Vein endothelial cell (primary cell): ENCODE measurements around the gene ZNF408. TPM values are rescaled to one million over a fixed set of nuclear protein-coding genes. Genes with fewer than 3 reads are reported as not detected.

ENCODE experiments used
- small RNA-seq: library from RNA; depleted of rRNA; stranded (forward); fragments of <200 nt; gene quantifications from one replicate; pipeline ENCODE3, GENCODE V24; 2012
- total RNA-seq: library from RNA; depleted of rRNA; stranded (reverse); fragments of >200 nt; gene quantifications from 2 replicates; pipeline ENCODE4 v1.2.3, GENCODE V29; 2012

ZNF408 gene
- total RNA-seq = 11.9 and 17.0 TPM in 2 replicates

DNA sequence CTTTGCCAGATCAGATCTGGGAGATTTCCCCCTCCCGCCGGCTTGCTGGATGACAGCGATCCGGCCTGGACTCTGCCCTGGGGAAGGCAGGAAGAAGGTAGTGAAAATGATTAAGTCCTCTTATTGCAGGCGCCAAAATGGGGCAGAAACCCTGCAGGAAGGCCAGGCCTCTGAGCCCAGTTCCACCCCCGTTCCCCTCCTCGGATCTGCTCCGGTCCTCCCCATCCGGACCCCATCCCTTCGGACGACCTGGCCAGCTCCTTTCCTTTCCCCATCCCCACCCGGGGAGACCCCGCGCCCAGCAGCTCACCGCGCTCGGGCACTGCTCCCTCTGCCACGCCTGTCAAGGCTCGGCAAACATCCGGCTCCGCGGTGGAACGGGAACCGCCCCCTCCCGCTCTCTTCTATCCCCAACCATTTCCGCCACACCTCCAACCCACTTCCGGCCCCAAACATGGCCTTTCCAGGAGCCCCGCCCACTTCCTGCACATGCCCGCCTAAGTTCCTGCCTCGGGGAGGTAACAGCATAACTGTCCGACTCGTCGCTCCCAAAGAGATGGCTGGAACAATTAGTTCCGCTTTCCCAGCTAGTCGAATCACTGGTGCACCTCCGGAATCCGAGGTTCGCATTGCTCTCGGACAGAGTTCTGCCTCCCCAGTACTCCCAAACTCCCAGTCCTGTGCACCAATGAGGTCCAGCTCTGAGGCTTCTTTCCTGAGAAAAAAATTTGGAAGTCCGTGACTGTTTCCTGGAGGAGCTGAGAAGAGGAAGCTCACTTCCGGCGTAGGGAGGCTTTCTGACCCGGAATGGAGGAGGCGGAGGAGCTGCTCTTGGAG lies at the start of gene ZNF408, which contains the start of gene ARHGAP1:
TSS of gene ZNF408 (plus strand) at position 791 of the 837 bp plus-strand sequence. CDS start at position 808, 17 bp downstream.
TSS of gene ARHGAP1 (minus strand) at position 379 of the 837 bp plus-strand sequence. CDS start 4,512 bp downstream, outside the sequence.

DNA sequence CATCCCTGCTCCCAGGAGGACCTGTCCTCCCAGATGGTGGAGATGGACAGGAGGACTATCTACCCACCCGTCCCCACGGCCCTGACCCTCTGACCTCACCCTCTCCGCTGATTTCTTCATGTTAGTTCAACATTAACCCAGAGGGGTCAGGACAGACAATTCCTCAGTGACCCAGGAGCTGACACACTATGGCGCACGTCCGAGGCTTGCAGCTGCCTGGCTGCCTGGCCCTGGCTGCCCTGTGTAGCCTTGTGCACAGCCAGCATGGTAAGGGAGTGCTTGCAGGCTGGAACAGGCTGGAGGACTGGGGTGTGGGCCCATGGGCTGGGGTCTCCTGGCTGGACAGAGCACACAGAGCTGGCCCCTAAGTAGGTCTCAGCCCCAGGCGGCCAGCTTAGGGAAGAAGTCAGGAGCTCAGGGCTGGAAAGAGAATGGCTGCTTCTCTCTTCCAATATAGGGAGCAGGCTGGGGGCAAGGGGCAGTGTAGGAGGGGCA lies 18.3 kb downstream of the ZNF408 start, which contains the start of gene F2:
TSS of gene F2 (plus strand) at position 166 of the 495 bp plus-strand sequence. CDS start at position 189, 23 bp downstream.

Small RNA genes lying within 50 kb of the gene (small RNA-seq; reads per million reads assigned to genes)
- gene MIR5582 = 3.0 reads per million, percentile 87 among the genes with 10 or more reads in this experiment

Other genes with a start within 250 kb of the ZNF408 start
- gene AMBRA1, start 107.0 kb upstream of the ZNF408 start, total RNA-seq = 27.5 and 31.7 TPM in 2 replicates
- gene HARBI1, start 83.8 kb upstream of the ZNF408 start, total RNA-seq = 4.2 and 5.3 TPM in 2 replicates
- gene ATG13, start 83.5 kb upstream of the ZNF408 start, total RNA-seq = 47.1 and 50.6 TPM in 2 replicates
- gene ARHGAP1, start 412 bp upstream of the ZNF408 start, total RNA-seq = 36.3 and 40.6 TPM in 2 replicates
- gene F2, start 18.2 kb downstream of the ZNF408 start, total RNA-seq = not detected in 2 replicates
- gene CKAP5, start 145.2 kb downstream of the ZNF408 start, total RNA-seq = 61.4 and 72.6 TPM in 2 replicates
- gene LRP4, start 217.5 kb downstream of the ZNF408 start, total RNA-seq = 1.4 and 2.0 TPM in 2 replicates
- 23.4 and 27.4 TPM in 2 replicates for gene CSTPP1, start 235.7 kb downstream of the ZNF408 start, total RNA-seq